Fibroblast of skin of scalp (primary cell): Measurements from ENCODE around the gene PRPSAP1.
A peak's percentile ranks its signal among the peaks of the same experiment; 100 is the strongest.
"Not testable (repeated sequence)": the region's sequence is repeated elsewhere in the genome, so short reads cannot be mapped to it uniquely, and the experiment has no call there.

Experiments used
- DNase-seq: peaks from one replicate; pipeline ENCODE4 v3.0.0-alpha.2; 2013

PRPSAP1 gene

DNA sequence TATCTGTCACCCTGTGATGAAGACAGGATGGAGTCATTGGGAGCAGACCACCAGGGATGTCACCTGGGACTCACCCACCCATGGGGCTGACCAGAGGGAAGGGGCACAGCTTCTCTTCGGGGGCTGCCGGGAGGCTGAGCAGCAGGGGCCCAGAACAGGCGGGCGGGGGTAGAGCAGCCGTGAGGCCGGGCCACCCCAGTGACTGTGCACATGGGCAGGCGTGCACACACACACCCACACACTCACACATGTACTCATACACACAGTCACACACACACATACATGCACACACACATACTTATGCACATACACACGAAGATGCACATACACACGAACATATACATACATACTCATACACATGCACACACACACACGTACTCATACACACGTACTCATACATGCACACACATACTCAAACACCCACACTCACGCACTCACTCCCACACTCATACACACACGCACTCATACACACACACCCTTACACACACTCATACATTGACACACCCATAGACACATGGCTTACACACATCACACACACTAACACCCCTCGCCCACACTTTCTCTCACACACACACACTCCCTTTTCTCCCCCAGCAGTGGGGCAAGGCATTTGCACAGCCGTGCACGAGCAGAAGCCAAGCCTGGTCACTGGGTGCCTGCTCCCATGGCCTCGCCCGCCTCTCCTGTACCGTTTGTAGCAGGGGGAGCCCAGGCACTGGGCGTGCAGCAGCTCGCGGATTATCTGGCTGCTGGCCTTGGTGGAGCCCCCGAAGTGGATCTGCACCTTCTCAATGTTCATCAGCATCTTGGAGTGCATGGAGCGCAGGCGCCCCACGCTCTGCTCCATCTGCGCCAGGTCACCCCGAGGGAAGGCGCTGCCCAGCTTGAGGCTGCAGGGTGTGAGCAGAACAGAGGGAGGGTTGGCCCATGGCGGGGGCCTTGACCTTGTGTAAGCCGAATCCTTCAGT, 76.1 kb downstream of the PRPSAP1 start:
- no peak for DNase-seq

DNA sequence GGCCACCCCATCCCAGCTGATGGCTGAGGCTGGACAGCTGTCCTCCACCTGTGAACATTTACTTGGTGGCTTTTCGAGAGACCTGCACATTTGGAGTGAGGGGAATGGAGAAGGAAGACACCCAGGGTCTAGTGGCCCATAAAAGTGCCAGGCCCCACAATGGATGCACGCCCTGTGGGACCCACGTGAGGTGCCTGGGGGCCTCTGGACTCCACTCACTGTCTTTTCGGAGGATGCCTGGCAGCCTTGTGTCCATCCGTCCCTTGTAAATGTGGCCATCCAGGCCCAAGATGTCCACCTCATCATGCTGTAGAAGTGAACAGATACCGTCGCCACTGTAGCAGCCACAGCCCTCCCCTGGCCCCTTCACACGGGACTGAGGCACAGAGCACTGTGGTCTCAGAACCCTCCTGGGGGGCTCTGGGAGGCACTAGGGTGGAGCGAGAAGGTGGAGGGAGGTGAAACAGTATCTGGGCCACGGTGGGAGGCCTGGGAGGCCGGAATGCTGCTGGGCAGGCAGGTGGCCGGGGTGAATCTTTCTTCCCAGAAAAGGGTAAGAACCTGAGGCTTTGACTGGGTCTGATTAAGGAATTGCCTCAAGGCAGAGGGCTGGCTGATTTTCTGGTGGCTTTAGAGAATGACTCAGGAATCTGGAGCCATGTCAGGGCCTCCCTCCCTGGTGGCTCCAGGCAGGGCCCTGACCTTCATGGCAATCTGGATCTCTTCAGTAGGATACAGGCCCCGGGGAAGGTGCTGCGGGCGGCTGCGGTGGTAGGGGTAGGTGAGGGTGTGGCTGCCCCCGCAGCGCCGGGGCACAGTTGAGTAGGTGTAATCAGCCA, 77.0 kb downstream of the PRPSAP1 start:
- peak; percentile 50 for DNase-seq

DNA sequence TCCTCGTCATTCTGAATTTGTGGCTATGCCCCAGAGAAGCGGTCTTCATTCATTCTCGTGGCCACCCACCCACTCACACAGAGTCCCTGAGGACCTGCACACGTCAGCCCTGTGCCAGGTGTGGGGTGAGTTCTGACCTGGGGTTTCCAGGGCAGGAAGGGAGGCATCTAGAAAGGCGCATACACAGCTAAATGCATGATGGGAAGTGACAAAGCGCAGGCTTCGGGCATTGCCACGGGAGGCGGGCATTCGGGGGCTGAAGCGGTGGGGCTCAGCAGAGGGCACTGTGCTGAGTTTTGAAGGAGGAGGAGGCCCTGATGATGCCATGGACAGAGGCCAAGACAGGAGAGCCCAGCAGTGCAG, 77.7 kb downstream of the PRPSAP1 start:
- DNase-seq = no peak

- DNase-seq = no peak
Measured at GRCh38 chr17:76275382-76276068, 78.2 kb downstream of the PRPSAP1 start.

- DNase-seq = no peak
Measured at GRCh38 chr17:76274112-76274956, 79.4 kb downstream of the PRPSAP1 start.

DNA sequence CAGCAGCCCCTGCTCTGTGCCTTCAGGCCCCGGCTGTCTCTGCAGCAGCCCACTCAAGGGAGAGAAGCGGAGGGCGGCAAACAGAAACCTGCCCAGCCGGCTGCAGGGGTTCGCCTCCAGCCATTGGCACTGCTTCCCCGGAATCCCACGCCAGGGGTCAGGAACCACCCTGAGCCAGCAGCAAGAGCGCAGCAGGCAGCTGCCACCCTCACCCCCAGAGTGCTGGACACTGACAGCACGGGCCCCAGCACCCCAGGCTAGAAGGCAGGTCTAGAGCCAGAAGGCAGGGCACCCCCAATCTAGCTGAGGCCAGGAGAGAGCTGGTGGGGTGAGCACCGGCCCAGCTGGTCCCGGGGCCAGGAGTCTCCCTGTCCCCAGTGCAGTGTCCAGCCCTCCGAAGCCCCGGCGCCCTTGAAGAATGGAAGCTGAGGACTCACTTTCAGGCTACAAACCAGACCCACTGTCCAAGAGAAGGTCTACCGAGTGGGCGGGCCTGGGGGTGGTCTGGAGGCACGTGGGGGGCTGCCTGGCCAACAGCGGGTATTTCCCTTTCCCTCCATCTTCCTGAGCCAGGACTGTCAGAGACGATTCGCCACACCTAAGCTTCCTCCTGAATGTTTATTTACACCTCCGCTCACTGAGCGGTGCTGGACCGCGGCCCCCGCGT, 80.1 kb downstream of the PRPSAP1 start:
- DNase-seq = no peak

- no peak for DNase-seq
Measured at GRCh38 chr17:76272541-76273444, 80.9 kb downstream of the PRPSAP1 start.

DNA sequence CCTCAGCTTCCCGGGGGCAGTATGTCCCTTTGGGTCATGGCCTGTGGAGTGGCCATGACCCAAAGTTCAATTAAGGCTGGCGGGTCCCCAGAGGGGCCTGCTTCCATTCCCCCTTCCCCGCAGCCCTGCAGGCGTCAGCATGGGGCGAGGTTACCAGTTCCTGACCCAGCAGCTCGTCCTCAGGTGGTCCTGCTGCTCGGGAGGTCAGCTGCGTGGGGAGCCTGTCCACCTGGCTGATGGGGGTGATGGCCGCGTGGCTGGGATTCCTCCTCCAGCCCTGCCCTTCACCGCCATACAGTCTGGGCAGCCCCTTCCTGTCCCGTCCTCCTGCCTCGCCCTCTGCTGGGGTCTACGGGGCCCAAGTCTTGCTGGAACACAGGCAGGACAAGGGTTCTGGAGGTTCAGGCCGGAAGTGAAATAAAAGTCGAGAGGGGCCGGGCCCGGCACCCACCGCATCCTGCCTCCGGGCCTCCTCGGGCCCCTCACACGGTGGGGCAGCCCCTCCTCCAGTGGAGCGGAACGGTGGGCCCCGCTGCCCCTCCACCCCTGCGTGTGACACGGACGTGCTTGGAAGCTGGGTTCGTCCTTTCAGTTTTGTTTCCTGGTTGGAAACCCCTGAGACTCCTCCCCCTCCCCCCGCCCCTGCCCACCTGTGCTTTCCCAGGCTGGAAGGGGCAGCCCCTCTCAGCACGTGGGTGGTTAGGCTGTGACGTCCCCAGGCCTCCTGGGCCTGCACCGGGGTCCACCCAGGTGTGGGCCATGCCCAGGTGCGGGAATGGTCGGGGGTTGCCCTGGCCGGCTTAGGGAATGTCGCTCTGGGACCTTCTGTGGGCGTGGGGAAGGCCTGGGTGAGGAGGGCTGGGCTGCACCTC, 81.8 kb downstream of the PRPSAP1 start:
- no peak for DNase-seq

DNA sequence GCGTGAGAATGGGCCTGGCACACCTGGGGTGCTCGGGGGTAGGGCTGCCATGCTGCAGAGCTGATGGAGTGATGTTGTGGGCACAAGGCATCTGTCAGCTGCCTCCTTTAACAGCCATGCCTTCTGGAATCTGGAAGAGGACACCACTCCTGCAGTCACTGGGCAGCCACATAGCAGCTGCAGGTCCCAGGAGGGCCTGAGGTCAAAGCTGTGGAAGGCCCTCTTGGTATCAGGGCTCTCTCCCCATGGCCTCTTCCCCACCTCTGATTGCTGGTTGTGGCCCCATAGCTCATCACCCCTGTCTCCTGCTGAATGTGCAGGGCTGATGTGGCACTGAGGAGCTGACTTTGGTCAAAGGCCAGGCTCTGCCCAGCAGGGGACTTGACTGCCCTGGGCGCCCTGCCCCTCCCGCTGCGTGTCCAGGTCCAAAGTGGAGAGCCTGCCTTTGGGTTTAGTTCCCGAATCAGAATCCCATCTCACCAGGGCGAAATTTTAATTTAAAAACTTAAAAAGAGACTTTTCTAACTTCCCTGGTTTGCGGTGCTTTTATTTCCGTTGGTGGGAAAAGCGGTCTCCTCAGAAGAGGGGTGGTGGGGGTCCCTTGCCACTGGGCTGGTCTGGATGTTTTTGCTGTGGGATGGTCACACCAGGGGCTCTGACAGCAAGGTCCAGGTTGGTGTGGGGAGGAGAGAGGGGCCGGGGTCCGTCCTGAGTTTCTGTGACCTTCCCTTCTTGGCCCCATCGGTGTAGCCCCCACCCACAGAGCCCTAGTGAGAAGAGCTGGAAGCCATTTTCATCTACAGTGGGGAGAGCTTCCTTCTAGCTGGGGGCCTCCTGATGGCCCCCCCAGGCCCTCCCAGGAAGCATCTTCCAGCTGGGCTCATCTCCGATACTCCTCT, 82.7 kb downstream of the PRPSAP1 start:
- DNase-seq = no peak

DNA sequence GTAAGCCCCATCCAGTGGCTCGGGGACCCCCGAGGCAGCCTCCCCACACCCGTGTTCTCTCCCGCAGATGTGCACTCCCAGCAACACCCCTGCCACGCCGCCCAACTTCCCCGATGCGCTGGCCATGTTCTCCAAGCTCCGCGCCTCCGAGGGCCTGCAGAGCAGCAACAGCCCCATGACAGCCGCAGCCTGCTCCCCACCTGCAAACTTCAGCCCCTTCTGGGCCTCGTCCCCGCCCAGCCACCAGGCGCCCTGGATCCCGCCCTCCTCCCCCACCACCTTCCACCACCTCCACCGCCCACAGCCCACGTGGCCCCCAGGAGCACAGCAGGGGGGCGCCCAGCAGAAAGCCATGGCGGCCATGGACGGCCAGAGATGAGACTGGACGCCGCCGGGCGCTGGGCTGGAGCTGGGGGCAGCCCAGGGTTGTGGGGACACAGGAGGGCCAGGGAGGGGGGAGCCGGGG, 83.6 kb downstream of the PRPSAP1 start:
- DNase-seq = no peak

DNA sequence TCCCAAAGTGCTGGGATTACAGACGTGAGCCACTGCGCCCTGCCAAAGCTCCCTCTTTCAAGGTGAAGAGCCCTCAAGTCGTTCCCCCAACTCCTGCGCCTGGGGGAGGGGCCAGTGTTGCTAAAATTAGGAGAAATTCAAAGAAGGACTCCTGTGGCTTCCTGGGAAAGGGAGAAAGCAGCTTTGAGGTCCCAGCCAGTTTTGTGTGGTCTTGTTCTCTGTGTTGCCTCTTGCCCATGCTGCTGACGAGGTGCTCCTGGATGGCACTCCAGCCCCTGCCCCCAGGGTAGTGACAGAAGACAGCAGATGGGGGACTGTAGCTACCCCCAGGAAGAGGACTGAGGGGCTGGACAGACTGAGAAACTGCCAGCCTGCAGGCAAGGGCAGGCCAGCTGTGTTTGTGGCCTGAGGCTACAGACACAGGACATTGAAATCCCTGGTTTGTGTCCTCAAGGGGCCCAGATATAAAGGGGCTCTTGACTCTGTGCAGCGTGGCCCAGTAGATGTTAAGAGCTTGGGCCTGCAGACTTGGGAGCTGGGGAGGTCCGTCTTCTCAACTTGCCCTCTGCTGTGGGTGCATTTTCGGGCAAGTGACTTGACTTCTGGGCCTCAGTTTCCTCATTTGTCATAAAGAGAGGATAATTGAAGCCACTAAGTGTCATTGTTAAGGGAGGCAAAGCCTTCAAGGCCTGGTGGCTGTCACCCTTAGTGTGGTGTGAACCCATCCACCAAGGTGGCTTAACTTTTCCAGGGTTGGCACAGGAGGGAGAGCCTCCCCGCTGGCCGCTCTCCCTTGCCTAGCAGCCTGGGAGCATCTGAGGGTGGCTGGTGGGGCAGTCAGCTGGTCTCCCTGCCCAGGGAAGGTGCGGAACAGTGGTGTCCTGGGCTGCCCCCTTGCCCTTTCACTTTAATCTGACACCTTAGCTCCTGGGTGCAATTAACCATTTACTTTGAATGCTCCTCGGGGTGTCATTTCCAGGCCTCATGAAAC, 84.4 kb downstream of the PRPSAP1 start:
- no peak for DNase-seq

DNA sequence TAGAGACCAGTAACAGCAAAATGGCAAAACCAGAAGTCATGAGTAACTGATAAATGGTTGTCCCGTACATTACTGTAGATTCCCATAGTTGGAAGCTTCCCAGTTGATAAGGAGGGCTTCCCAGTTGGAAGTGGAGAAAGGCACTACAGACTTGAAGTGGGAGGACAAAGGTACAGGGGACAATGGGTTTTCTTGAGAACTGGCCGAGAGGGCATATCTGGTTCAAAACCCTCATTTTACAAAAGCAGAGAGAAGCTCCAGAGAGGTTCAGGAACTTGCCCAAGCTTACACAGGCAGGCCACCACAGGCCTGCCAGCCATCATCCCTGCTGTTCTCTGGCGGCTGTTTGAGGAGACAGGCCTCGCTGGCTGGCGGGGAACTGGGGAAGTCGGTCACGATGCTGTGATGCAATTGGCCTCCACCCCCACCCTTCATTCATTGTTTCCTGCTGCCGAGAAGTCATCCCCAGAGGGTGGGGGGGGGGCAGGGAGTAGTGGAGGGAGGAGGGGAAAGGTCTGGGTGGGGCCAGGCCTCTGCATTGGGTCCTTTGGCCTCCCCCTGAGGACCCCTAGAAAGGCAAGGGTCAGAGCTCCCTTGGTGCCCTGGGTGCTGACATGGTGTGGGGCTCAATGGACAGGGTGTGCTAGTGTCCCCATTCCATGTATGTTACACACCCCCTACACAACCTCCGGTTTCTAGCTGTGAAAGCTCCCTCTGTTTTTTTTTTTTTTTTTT, 85.5 kb downstream of the PRPSAP1 start:
- peak; percentile 80 for DNase-seq

- not testable (repeated sequence) for DNase-seq
Measured at GRCh38 chr17:76267581-76268001, 86.1 kb downstream of the PRPSAP1 start.

- no peak for DNase-seq
Measured at GRCh38 chr17:76267051-76267576, 86.6 kb downstream of the PRPSAP1 start.

DNA sequence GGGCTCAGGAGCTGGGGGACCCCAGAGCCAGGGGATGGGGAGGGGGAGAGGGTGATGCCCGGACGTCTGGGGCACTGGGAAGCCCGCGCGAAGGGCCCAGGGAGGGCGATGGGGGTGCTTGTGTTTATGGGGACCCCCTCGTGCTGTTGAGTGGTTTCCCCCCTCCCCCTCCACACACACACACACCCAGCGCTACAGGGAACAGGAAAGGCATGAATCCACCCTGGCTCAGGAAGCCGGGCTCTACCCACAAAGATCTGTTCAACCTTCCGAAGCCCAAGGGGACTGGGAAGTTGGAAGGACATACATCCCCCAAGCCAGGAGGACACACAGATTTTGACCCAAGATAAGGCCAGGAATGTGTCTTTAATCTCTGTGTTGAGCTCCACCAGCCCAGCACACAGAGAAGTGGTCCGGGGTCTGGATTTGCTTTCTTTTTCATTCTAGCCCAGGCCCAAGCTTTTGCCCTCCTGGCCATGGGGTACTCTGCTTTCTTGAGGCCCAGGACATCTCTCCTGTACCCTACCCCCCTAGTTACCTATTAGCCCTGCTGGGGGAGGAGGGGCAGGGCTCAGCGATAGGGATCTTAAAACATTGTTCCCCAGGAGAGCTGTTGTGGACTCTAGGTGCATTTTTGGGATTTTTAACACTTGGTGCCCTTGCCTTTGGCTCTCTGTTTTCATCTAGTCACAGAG, 87.3 kb downstream of the PRPSAP1 start:
- DNase-seq = peak; percentile 51
